ENCODE data around the gene LRRC4B. TPM values are rescaled to one million over a fixed set of nuclear protein-coding genes. Genes with fewer than 3 reads are reported as not detected.
"Not testable (repeated sequence)": the region's sequence is repeated elsewhere in the genome, so short reads cannot be mapped to it uniquely, and the experiment has no call there.

The LRRC4B gene
- 10 to 100 TPM; 10.3 to 14.2 TPM for total RNA-seq
- long read RNA-seq, donor 1, partial matches to known transcripts: 0 of 5 reads
- long read RNA-seq, donor 1, other reads (novel, unspliced or antisense): 5 of 5 reads
- long read RNA-seq, donor 2, partial matches to known transcripts: 0 of 1 reads
- long read RNA-seq, donor 2, other reads (novel, unspliced or antisense): 1 of 1 reads

DNA sequence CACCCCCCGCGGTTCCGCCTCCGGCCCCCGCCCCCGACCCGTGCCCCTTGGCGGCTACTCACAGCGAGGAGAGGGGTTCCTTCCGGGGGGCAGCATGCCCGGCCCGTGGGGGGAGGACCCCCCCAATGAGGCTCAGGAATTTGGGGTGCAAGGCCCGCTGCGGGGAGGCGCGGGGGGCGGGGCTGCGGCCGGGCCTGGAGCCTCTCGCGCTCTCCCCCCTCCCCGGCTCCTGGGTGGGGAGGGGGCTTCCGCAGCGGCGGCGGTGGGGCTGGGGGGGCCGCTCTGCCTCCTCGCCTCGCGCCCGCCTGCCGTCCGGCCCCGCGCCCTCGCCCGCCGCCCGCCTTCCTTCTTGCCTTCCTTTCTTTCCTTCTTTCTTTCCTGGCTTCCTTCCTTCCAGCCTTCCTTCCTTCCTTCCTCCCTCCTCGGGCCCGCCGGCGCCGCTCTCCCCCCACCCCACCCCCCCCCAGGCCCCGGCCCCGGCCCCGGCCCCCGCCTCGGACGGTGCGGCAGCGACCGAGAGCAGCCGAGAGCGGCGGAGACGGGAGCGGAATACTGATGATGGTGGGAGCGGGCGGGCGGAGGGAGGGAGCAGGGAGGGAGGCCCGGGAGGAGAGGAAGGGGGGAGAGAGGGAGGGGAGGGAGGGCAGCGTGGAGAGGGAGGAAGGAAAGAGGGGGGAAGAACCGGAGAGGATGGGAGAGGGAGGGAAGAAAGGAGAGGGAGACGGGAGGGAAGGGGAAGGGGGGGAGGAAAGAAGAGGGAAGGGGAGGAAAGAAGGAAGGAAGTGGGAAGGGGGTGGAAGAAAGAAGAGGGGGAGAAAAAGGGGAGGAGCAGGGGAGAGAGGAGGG lies at the start of gene LRRC4B:
TSS of gene LRRC4B (minus strand) at position 554 of the 846 bp plus-strand sequence. CDS start 19,597 bp downstream, outside the sequence.
- DNase-seq (ENCODE audit: low spot score): no peak
- intact Hi-C loops (cut with DNase I): no loop called here

- DNase-seq (ENCODE audit: low spot score); intact Hi-C loops (cut with DNase I): not testable (repeated sequence)
Measured at GRCh38 chr19:50612504-50613404, 44.5 kb upstream of the LRRC4B start.

GRCh38 chr19:50607874-50608785 lies 39.9 kb upstream of the LRRC4B start:
- intact Hi-C loops (cut with DNase I): loop anchor here in 1 of 2 donors (1.0 kb wide), 1 partner anchor 26 kb away; no protein-coding TSS in a partner anchor
- peak; percentile 87 for DNase-seq (ENCODE audit: low spot score)

- no peak for DNase-seq (ENCODE audit: low spot score)
- intact Hi-C loops (cut with DNase I): loop anchor here in 1 of 2 donors (1.0 kb wide), 1 partner anchor 27 kb away; no protein-coding TSS in a partner anchor
Measured at GRCh38 chr19:50607388-50607787, 39.2 kb upstream of the LRRC4B start.

DNA sequence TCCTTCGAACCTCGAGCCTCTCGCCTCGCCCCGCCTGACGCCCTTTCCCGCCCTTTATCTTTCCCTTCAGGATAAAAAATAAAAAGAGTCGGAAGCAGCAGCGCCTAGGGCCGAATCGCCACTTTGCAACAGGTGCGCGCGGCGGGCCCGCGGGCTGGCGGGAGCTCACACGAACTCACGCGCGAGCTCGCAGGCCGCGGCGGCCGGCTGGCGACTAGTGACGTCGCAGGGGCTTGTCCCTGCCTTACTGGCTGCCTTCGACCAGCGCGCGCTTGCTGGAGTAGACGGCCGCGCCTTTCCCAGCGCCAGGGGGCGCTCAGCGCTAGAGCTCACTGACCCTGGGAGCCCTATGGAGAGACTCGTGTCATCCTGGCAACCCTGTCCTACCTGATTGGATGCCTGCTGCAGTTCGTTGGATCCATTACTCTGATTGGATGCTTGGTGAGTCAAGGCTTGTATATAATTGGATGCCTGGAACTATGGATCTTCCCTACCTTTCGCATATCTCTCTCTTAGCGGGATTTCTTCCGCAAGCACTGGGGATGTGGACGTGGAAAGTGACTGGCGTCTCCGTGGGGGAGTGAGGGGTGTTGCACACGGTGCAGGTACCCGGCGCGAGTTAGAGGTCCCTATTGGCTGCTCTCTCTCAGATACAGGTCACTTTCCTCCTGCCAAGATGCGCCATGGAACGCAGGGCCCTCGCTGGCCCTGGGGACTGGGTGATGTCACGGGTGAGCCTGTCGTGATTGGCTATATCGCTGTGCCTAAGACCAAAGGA lies 38.0 kb upstream of the LRRC4B start:
- DNase-seq (ENCODE audit: low spot score); intact Hi-C loops (cut with DNase I): not testable (repeated sequence)

DNA sequence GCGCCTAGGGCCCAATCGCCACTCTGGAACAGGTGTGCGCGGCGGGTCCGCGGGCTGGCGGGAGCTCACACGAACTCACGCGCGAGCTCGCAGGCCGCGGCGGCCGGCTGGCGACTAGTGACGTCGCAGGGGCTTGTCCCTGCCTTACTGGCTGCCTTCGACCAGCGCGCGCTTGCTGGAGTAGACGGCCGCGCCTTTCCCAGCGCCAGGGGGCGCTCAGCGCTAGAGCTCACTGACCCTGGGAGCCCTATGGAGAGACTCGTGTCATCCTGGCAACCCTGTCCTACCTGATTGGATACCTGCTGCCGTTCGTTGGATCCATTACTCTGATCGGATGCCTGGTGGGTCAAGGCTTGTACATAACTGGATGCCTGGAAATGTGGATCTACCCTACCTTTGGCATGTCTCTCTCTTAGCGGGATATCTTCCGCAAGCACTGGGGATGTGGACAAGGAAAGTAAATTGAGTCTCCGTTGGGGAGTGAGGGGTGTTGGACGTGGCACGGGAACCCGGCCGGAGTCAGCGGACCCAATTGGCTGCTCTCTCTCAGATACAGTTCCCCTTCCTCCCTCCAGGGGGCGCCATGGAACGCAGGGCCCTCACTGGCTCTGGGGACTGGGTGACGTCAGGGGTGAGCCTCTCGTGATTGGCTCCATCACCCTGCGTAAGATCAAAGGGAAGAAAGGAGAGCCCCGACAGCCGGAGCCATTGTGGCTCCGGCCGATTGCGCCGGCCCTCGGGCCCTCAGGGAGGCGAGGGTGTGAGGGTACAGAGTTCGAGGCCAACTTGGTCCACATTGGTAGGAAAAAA lies 36.2 kb upstream of the LRRC4B start:
- intact Hi-C loops (cut with DNase I); DNase-seq (ENCODE audit: low spot score): not testable (repeated sequence)

DNA sequence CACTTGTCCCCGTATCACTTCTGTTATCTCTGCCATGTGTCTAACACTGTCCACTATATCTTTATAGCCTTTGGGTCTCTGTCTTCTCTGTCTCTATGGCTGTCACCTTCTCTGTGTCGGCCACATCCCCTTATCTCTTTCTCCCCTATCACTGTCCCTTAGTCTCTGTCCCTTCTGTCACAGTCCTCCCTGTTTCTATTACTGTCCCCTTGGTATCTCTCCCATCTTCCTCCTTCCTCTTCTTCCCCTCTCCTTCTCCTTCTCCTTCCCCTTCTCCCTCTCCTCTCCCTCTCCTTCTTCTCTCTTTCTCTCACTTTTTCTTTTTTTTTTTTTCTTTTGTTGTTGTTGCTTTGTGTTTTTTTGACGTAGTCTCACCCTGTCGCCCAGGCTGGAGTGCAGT lies 34.7 kb upstream of the LRRC4B start:
- no peak for DNase-seq (ENCODE audit: low spot score)
- intact Hi-C loops (cut with DNase I): no loop called here

- intact Hi-C loops (cut with DNase I): no loop called here
- DNase-seq (ENCODE audit: low spot score): no peak
Measured at GRCh38 chr19:50602496-50602895, 34.3 kb upstream of the LRRC4B start.

DNA sequence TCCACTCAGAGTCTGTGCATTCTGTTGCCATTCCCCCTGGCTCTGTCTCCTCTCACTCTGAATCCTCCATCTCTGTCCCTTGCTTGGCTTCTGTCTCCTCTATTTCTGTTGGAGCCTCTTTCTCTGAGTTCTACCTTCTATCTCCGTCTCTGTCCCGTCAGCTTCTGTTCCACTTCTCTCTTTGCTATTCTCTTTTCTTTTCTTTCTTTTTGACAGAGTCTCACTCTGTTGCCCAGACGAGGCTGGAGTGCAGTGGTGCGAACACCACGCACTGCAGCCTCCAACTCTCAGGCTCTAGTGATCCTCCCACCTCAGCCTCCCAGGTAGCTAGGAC lies 33.8 kb upstream of the LRRC4B start:
- intact Hi-C loops (cut with DNase I): no loop called here
- no peak for DNase-seq (ENCODE audit: low spot score)

- DNase-seq (ENCODE audit: low spot score): no peak
- intact Hi-C loops (cut with DNase I): no loop called here
Measured at GRCh38 chr19:50601407-50602088, 33.3 kb upstream of the LRRC4B start.

GRCh38 chr19:50599427-50599826 lies 31.2 kb upstream of the LRRC4B start:
- intact Hi-C loops (cut with DNase I): no loop called here
- no peak for DNase-seq (ENCODE audit: low spot score)

GRCh38 chr19:50590191-50590590 lies 22.0 kb upstream of the LRRC4B start:
- peak; percentile 5 for DNase-seq (ENCODE audit: low spot score)
- intact Hi-C loops (cut with DNase I): no loop called here

GRCh38 chr19:50581795-50582660 lies 13.8 kb upstream of the LRRC4B start:
- intact Hi-C loops (cut with DNase I): not testable (repeated sequence)

GRCh38 chr19:50580970-50581634 lies 12.9 kb upstream of the LRRC4B start:
- intact Hi-C loops (cut with DNase I): no loop called here
- DNase-seq (ENCODE audit: low spot score): peak; percentile 22

More at GRCh38 chr19:50581795-50582660, 13.8 kb upstream of the LRRC4B start:
- peak; percentile 60 for DNase-seq (ENCODE audit: low spot score)

DNA sequence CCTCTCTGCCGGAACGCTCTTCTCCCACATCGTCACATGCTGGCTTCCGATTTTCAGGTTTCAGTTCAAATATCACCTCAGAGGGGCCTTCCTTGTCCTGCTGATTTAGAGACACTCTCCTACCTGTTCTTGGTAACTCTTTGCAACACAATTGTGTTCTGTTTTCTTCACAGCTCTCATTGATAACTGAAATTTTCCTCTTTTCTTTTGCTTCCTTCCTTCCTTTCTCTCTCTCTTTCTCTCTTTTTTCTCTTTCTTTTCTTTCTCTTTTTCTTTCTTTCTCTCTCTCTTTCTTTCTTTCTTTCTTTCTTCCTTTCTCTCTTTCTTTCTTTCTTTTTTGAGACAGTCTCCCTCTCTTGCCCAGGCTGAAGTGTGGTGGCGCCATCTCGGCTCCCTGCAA lies 12.0 kb upstream of the LRRC4B start:
- no peak for DNase-seq (ENCODE audit: low spot score)
- intact Hi-C loops (cut with DNase I): no loop called here
